ENCODE measurements around the gene GOLGA3. TPM values are rescaled to one million over a fixed set of nuclear protein-coding genes. Genes with fewer than 3 reads are reported as not detected.

GOLGA3 gene
- total and polyA plus RNA-seq, 3 donors from 2014 or later = 30.4 to 95.2 (median 72.3) TPM

GRCh38 chr12:132774646-132775275, 53.9 kb downstream of the GOLGA3 start:
- TF ChIP-seq POLR2A (IDR thresholded peaks at IDR 0.05) (no peak), CTCF (IDR thresholded peaks at IDR 0.05) (no peak)
- DNase-seq = no peak
- peaks cover 4% of the 10 kb centered on the region for H3K36me3 ChIP-seq (ENCODE audit: low read depth, missing control alignments)
- H3K9me3 ChIP-seq = no peaks in the 10 kb centered on the region
- H3K27ac ChIP-seq = no peak overlapping the region
- 85 to 86% methylated on average over 29 to 30 of the region's 30 CpGs for WGBS, 2 donors
- H3K4me3 ChIP-seq = no peak overlapping the region
- intact Hi-C loops (cut with DNase I; ENCODE audit: low total_unique reads) = no loop called here
- H3K27me3 ChIP-seq = no peaks in the 10 kb centered on the region
- H3K4me1 ChIP-seq = peaks cover 17% of the 10 kb centered on the region

- H3K4me3 ChIP-seq = no peak overlapping the region
- no peaks in the 10 kb centered on the region for H3K27me3 ChIP-seq
- no peak for DNase-seq
- 87 to 92% methylated on average over 10 to 18 of the region's 18 CpGs for WGBS, 2 donors
- intact Hi-C loops (cut with DNase I; ENCODE audit: low total_unique reads) = no loop called here
- H3K9me3 ChIP-seq = no peaks in the 10 kb centered on the region
- H3K36me3 ChIP-seq (ENCODE audit: low read depth, missing control alignments) = peaks cover 4% of the 10 kb centered on the region
- H3K27ac ChIP-seq = no peak overlapping the region
- no peak for TF ChIP-seq CTCF (IDR thresholded peaks at IDR 0.05)
- TF ChIP-seq POLR2A (IDR thresholded peaks at IDR 0.05) = no peak
- peaks cover 18% of the 10 kb centered on the region for H3K4me1 ChIP-seq
Measured at GRCh38 chr12:132774159-132774558, 54.5 kb downstream of the GOLGA3 start.

- no peak overlapping the region for H3K4me3 ChIP-seq
- no peak for DNase-seq
- 93 to 95% methylated on average over 35 to 41 of the region's 41 CpGs for WGBS, 2 donors
- TF ChIP-seq CTCF (IDR thresholded peaks at IDR 0.05) = no peak
- no peak for TF ChIP-seq POLR2A (IDR thresholded peaks at IDR 0.05)
- H3K9me3 ChIP-seq = no peaks in the 10 kb centered on the region
- intact Hi-C loops (cut with DNase I; ENCODE audit: low total_unique reads) = no loop called here
- H3K27ac ChIP-seq = no peak overlapping the region
- H3K4me1 ChIP-seq = peaks cover 22% of the 10 kb centered on the region
- peaks cover 4% of the 10 kb centered on the region for H3K36me3 ChIP-seq (ENCODE audit: low read depth, missing control alignments)
- no peaks in the 10 kb centered on the region for H3K27me3 ChIP-seq
Measured at GRCh38 chr12:132773077-132773955, 55.4 kb downstream of the GOLGA3 start.

- 86 to 88% methylated on average over 14 of the region's 14 CpGs for WGBS, 2 donors
- DNase-seq = no peak
- H3K9me3 ChIP-seq = no peaks in the 10 kb centered on the region
- no peak overlapping the region for H3K27ac ChIP-seq
- peaks cover 4% of the 10 kb centered on the region for H3K36me3 ChIP-seq (ENCODE audit: low read depth, missing control alignments)
- peaks cover 22% of the 10 kb centered on the region for H3K4me1 ChIP-seq
- H3K4me3 ChIP-seq = no peak overlapping the region
- TF ChIP-seq POLR2A (IDR thresholded peaks at IDR 0.05) = no peak
- TF ChIP-seq CTCF (IDR thresholded peaks at IDR 0.05) = no peak
- no peaks in the 10 kb centered on the region for H3K27me3 ChIP-seq
- intact Hi-C loops (cut with DNase I; ENCODE audit: low total_unique reads) = no loop called here
Measured at GRCh38 chr12:132772606-132773005, 56.1 kb downstream of the GOLGA3 start.
